Central memory CD8-positive, alpha-beta T cell (primary cell): ENCODE measurements around the gene RNLS.

Experiments
- ATAC-seq: fragments of 150-1000 bp; cut with Tn5 transposase; replicated peaks from 2 replicates; pipeline ENCODE4 v1.10.0; 2022; ENCODE audit warnings: mild to moderate bottlenecking, moderate FRiP score, moderate number of reproducible peaks; ENCODE audit not compliant: poor library complexity, severe bottlenecking; ENCODE audit errors: extremely low read depth
- DNase-seq, 2 donors: peaks; one replicate each; pipeline ENCODE4 v3.0.0; 2021; ENCODE audit warnings: low spot score in 2 of 2
- H3K27ac Mint-ChIP-seq: one replicate; pipeline ENCODE4 v1.8.0; 2022; ENCODE audit warnings: low read depth, mild to moderate bottlenecking, moderate library complexity, mixed read lengths
- H3K27me3 Mint-ChIP-seq: one replicate; pipeline ENCODE4 v1.8.0; 2022; ENCODE audit warnings: mixed read lengths
- H3K36me3 Mint-ChIP-seq: one replicate; pipeline ENCODE4 v1.8.0; 2022; ENCODE audit warnings: mild to moderate bottlenecking, moderate library complexity, mixed read lengths; ENCODE audit not compliant: insufficient read depth
- H3K4me1 Mint-ChIP-seq: one replicate; pipeline ENCODE4 v1.8.0; 2022; ENCODE audit warnings: mixed read lengths
- H3K4me3 Mint-ChIP-seq: one replicate; pipeline ENCODE4 v1.8.0; 2022; ENCODE audit warnings: mild to moderate bottlenecking, moderate library complexity, mixed read lengths
- H3K9me3 Mint-ChIP-seq: one replicate; pipeline ENCODE4 v1.8.0; 2022; ENCODE audit warnings: mixed read lengths

The RNLS gene

GRCh38 chr10:88270871-88271713 is 312.0 kb downstream of the RNLS start:
- peak overlapping the region; percentile 82 for H3K27ac Mint-ChIP-seq
- H3K9me3 Mint-ChIP-seq, result no peaks in the 10 kb centered on the region
- H3K4me1 Mint-ChIP-seq, result peaks cover 27% of the 10 kb centered on the region
- no peaks in the 10 kb centered on the region for H3K27me3 Mint-ChIP-seq
- DNase-seq, result peak; percentile 17 to 47
- H3K4me3 Mint-ChIP-seq, result peak overlapping the region; percentile 63
- no peaks in the 10 kb centered on the region for H3K36me3 Mint-ChIP-seq
- peak; percentile 89 for ATAC-seq

GRCh38 chr10:88270061-88270808 is 312.9 kb downstream of the RNLS start:
- ATAC-seq, result no peak
- no peaks in the 10 kb centered on the region for H3K36me3 Mint-ChIP-seq
- H3K4me1 Mint-ChIP-seq, result peaks cover 27% of the 10 kb centered on the region
- no peak for DNase-seq
- H3K9me3 Mint-ChIP-seq, result no peaks in the 10 kb centered on the region
- H3K27me3 Mint-ChIP-seq, result no peaks in the 10 kb centered on the region
- H3K27ac Mint-ChIP-seq, result peak overlapping the region; percentile 82
- peak overlapping the region; percentile 63 for H3K4me3 Mint-ChIP-seq

- H3K9me3 Mint-ChIP-seq, result no peaks in the 10 kb centered on the region
- no peaks in the 10 kb centered on the region for H3K27me3 Mint-ChIP-seq
- H3K27ac Mint-ChIP-seq, result no peak overlapping the region
- H3K36me3 Mint-ChIP-seq, result no peaks in the 10 kb centered on the region
- DNase-seq (no peak), ATAC-seq (no peak)
- H3K4me1 Mint-ChIP-seq, result peaks cover 8% of the 10 kb centered on the region
- no peak overlapping the region for H3K4me3 Mint-ChIP-seq
Measured at GRCh38 chr10:88262591-88263234, 320.4 kb downstream of the RNLS start.

- Mint-ChIP-seq H3K27me3 (no peaks in the 10 kb centered on the region), H3K4me3 (no peak overlapping the region), H3K9me3 (no peaks in the 10 kb centered on the region), H3K4me1 (no peaks in the 10 kb centered on the region), H3K36me3 (no peaks in the 10 kb centered on the region), H3K27ac (no peak overlapping the region)
- no peak for DNase-seq
- ATAC-seq, result no peak
Measured at GRCh38 chr10:88261152-88261551, 322.0 kb downstream of the RNLS start.

GRCh38 chr10:88260329-88261051 is 322.6 kb downstream of the RNLS start:
- Mint-ChIP-seq H3K9me3 (no peaks in the 10 kb centered on the region), H3K4me3 (no peak overlapping the region), H3K27me3 (no peaks in the 10 kb centered on the region), H3K36me3 (no peaks in the 10 kb centered on the region), H3K4me1 (no peaks in the 10 kb centered on the region), H3K27ac (no peak overlapping the region)
- no peak for DNase-seq
- ATAC-seq, result no peak

GRCh38 chr10:88259381-88259780 is 323.7 kb downstream of the RNLS start:
- Mint-ChIP-seq H3K9me3 (no peaks in the 10 kb centered on the region), H3K36me3 (no peaks in the 10 kb centered on the region), H3K4me1 (no peaks in the 10 kb centered on the region), H3K4me3 (no peak overlapping the region), H3K27me3 (no peaks in the 10 kb centered on the region), H3K27ac (no peak overlapping the region)
- ATAC-seq, result no peak
- DNase-seq, result no peak

GRCh38 chr10:88256886-88257285 is 326.2 kb downstream of the RNLS start:
- no peaks in the 10 kb centered on the region for H3K27me3 Mint-ChIP-seq
- H3K4me3 Mint-ChIP-seq, result no peak overlapping the region
- DNase-seq (no peak), ATAC-seq (no peak)
- no peaks in the 10 kb centered on the region for H3K4me1 Mint-ChIP-seq
- H3K36me3 Mint-ChIP-seq, result no peaks in the 10 kb centered on the region
- no peak overlapping the region for H3K27ac Mint-ChIP-seq
- no peaks in the 10 kb centered on the region for H3K9me3 Mint-ChIP-seq

GRCh38 chr10:88256013-88256680 is 327.0 kb downstream of the RNLS start:
- no peaks in the 10 kb centered on the region for H3K4me1 Mint-ChIP-seq
- DNase-seq (no peak), ATAC-seq (no peak)
- no peak overlapping the region for H3K27ac Mint-ChIP-seq
- no peak overlapping the region for H3K4me3 Mint-ChIP-seq
- H3K36me3 Mint-ChIP-seq, result no peaks in the 10 kb centered on the region
- H3K27me3 Mint-ChIP-seq, result no peaks in the 10 kb centered on the region
- H3K9me3 Mint-ChIP-seq, result no peaks in the 10 kb centered on the region

GRCh38 chr10:88254091-88254490 is 329.0 kb downstream of the RNLS start:
- DNase-seq (no peak), ATAC-seq (no peak)
- Mint-ChIP-seq H3K27me3 (no peaks in the 10 kb centered on the region), H3K4me1 (no peaks in the 10 kb centered on the region), H3K27ac (no peak overlapping the region), H3K36me3 (no peaks in the 10 kb centered on the region), H3K4me3 (no peak overlapping the region), H3K9me3 (no peaks in the 10 kb centered on the region)

- Mint-ChIP-seq H3K4me1 (no peaks in the 10 kb centered on the region), H3K9me3 (no peaks in the 10 kb centered on the region), H3K27me3 (no peaks in the 10 kb centered on the region), H3K27ac (no peak overlapping the region), H3K36me3 (no peaks in the 10 kb centered on the region), H3K4me3 (no peak overlapping the region)
- no peak for DNase-seq
- no peak for ATAC-seq
Measured at GRCh38 chr10:88253622-88254021, 329.5 kb downstream of the RNLS start.

GRCh38 chr10:88253128-88253527 is 330.0 kb downstream of the RNLS start:
- H3K27me3 Mint-ChIP-seq, result no peaks in the 10 kb centered on the region
- no peaks in the 10 kb centered on the region for H3K4me1 Mint-ChIP-seq
- no peaks in the 10 kb centered on the region for H3K36me3 Mint-ChIP-seq
- H3K4me3 Mint-ChIP-seq, result no peak overlapping the region
- no peaks in the 10 kb centered on the region for H3K9me3 Mint-ChIP-seq
- H3K27ac Mint-ChIP-seq, result no peak overlapping the region
- ATAC-seq, result no peak
- DNase-seq, result no peak

GRCh38 chr10:88249450-88249849 is 333.7 kb downstream of the RNLS start:
- DNase-seq (no peak), ATAC-seq (no peak)
- Mint-ChIP-seq H3K36me3 (no peaks in the 10 kb centered on the region), H3K4me1 (peaks cover 6% of the 10 kb centered on the region), H3K4me3 (no peak overlapping the region), H3K27ac (no peak overlapping the region), H3K9me3 (no peaks in the 10 kb centered on the region), H3K27me3 (no peaks in the 10 kb centered on the region)
